ENCODE results near the gene PRKAR1B. TPM values are rescaled to one million over a fixed set of nuclear protein-coding genes. Genes with fewer than 3 reads are reported as not detected.

The PRKAR1B gene
- total and polyA plus RNA-seq, 10 of the 15 experiments (the other 5 are each of a cell fraction or from before 2014, with no cell fraction given), result 1.4 to 45.6 (median 19.3) TPM

DNA sequence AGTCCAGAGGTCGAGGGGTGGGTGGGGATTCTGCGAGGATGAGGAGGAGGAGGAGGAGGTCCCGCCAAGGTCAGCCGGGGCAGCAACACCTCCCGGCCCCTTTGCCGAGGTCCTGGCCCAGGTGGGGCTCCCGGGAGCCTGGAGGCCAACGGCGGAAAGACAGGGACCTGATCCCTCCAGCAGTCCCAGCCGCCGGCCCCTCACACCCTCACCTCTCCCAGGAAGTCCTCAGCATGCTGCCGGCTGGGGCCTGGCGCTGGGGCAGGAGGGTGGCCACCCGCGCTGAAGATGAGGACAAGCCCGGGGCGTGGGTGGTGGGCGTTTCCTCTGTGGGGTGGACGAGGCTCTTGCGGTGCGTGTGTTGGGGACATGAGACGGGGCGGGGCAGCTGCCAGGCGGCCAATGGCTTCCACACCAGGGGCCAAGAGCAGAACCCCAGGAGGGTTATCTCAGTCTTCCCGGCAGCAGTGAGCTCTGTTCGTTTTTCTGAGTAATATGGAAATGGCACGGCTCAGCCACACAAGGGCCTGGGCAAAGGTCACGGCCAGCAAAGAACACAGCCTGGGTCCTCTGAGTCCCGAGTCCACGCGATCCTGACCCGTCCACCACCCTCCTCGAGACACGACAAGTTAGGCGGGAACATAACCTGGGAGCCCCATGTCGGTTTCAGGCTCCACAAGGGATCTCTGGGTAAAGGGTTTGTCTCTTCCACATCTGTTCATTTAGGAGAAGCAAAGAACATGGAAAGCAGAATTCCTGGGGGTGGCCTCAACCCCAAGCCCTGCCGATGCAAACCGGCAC, 124.5 kb downstream of the PRKAR1B start (continued):
- TF ChIP-seq, protein P1, sequence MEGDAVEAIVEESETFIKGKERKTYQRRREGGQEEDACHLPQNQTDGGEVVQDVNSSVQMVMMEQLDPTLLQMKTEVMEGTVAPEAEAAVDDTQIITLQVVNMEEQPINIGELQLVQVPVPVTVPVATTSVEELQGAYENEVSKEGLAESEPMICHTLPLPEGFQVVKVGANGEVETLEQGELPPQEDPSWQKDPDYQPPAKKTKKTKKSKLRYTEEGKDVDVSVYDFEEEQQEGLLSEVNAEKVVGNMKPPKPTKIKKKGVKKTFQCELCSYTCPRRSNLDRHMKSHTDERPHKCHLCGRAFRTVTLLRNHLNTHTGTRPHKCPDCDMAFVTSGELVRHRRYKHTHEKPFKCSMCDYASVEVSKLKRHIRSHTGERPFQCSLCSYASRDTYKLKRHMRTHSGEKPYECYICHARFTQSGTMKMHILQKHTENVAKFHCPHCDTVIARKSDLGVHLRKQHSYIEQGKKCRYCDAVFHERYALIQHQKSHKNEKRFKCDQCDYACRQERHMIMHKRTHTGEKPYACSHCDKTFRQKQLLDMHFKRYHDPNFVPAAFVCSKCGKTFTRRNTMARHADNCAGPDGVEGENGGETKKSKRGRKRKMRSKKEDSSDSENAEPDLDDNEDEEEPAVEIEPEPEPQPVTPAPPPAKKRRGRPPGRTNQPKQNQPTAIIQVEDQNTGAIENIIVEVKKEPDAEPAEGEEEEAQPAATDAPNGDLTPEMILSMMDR (IDR thresholded peaks at IDR 0.05 in 2 of 3, conservative IDR thresholded peaks at IDR 0.05 in 1 of 3; ENCODE audit: control insufficient read depth in 2 of 3, extremely low read depth in 1 of 3, insufficient read depth in 1 of 3, low read depth in 3 of 3, low read length in 3 of 3), result no peak
- TF ChIP-seq FOS (IDR thresholded peaks at IDR 0.05; ENCODE audit: borderline replicate concordance, extremely low read depth, insufficient read length), result no peak
- TF ChIP-seq MTA2 (IDR thresholded peaks at IDR 0.05; ENCODE audit: low read depth), result peak; percentile 9; the same call in 1 of the 2 replicates
- TF ChIP-seq YY1 (IDR thresholded peaks at IDR 0.05; ENCODE audit: low read depth, low read length), result peak; percentile 71
- TF ChIP-seq, protein P2, sequence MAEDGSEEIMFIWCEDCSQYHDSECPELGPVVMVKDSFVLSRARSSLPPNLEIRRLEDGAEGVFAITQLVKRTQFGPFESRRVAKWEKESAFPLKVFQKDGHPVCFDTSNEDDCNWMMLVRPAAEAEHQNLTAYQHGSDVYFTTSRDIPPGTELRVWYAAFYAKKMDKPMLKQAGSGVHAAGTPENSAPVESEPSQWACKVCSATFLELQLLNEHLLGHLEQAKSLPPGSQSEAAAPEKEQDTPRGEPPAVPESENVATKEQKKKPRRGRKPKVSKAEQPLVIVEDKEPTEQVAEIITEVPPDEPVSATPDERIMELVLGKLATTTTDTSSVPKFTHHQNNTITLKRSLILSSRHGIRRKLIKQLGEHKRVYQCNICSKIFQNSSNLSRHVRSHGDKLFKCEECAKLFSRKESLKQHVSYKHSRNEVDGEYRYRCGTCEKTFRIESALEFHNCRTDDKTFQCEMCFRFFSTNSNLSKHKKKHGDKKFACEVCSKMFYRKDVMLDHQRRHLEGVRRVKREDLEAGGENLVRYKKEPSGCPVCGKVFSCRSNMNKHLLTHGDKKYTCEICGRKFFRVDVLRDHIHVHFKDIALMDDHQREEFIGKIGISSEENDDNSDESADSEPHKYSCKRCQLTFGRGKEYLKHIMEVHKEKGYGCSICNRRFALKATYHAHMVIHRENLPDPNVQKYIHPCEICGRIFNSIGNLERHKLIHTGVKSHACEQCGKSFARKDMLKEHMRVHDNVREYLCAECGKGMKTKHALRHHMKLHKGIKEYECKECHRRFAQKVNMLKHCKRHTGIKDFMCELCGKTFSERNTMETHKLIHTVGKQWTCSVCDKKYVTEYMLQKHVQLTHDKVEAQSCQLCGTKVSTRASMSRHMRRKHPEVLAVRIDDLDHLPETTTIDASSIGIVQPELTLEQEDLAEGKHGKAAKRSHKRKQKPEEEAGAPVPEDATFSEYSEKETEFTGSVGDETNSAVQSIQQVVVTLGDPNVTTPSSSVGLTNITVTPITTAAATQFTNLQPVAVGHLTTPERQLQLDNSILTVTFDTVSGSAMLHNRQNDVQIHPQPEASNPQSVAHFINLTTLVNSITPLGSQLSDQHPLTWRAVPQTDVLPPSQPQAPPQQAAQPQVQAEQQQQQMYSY (CRISPR knock-in tag; IDR thresholded peaks at IDR 0.05), result no peak
- peak; percentile 68 for TF ChIP-seq CBFB (IDR thresholded peaks at IDR 0.05; ENCODE audit: low read depth)
- peak; percentile 29 to 50; a peak in 2 of 4 replicates for TF ChIP-seq IKZF2 (IDR thresholded peaks at IDR 0.05)
- TF ChIP-seq, protein P3, sequence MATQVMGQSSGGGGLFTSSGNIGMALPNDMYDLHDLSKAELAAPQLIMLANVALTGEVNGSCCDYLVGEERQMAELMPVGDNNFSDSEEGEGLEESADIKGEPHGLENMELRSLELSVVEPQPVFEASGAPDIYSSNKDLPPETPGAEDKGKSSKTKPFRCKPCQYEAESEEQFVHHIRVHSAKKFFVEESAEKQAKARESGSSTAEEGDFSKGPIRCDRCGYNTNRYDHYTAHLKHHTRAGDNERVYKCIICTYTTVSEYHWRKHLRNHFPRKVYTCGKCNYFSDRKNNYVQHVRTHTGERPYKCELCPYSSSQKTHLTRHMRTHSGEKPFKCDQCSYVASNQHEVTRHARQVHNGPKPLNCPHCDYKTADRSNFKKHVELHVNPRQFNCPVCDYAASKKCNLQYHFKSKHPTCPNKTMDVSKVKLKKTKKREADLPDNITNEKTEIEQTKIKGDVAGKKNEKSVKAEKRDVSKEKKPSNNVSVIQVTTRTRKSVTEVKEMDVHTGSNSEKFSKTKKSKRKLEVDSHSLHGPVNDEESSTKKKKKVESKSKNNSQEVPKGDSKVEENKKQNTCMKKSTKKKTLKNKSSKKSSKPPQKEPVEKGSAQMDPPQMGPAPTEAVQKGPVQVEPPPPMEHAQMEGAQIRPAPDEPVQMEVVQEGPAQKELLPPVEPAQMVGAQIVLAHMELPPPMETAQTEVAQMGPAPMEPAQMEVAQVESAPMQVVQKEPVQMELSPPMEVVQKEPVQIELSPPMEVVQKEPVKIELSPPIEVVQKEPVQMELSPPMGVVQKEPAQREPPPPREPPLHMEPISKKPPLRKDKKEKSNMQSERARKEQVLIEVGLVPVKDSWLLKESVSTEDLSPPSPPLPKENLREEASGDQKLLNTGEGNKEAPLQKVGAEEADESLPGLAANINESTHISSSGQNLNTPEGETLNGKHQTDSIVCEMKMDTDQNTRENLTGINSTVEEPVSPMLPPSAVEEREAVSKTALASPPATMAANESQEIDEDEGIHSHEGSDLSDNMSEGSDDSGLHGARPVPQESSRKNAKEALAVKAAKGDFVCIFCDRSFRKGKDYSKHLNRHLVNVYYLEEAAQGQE (IDR thresholded peaks at IDR 0.05; ENCODE audit: low read depth, low read length), result no peak
- TF ChIP-seq, protein P4, sequence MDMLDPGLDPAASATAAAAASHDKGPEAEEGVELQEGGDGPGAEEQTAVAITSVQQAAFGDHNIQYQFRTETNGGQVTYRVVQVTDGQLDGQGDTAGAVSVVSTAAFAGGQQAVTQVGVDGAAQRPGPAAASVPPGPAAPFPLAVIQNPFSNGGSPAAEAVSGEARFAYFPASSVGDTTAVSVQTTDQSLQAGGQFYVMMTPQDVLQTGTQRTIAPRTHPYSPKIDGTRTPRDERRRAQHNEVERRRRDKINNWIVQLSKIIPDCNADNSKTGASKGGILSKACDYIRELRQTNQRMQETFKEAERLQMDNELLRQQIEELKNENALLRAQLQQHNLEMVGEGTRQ (IDR thresholded peaks at IDR 0.05; ENCODE audit: borderline replicate concordance, low read depth, low read length), result no peak
- TF ChIP-seq RCOR1 (conservative IDR thresholded peaks at IDR 0.05; ENCODE audit: low read depth, low read length), result no peak
- TF ChIP-seq SPI1 (IDR thresholded peaks at IDR 0.05; ENCODE audit: borderline replicate concordance, insufficient read depth, low read depth, low read length), result no peak
- TF ChIP-seq, protein P5, sequence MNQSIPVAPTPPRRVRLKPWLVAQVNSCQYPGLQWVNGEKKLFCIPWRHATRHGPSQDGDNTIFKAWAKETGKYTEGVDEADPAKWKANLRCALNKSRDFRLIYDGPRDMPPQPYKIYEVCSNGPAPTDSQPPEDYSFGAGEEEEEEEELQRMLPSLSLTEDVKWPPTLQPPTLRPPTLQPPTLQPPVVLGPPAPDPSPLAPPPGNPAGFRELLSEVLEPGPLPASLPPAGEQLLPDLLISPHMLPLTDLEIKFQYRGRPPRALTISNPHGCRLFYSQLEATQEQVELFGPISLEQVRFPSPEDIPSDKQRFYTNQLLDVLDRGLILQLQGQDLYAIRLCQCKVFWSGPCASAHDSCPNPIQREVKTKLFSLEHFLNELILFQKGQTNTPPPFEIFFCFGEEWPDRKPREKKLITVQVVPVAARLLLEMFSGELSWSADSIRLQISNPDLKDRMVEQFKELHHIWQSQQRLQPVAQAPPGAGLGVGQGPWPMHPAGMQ (IDR thresholded peaks at IDR 0.05; ENCODE audit: borderline replicate concordance), result no peak
- no peak for TF ChIP-seq TCF12 (IDR thresholded peaks at IDR 0.05; ENCODE audit: low read depth, low read length)
- no peak for TF ChIP-seq BCL11A (IDR thresholded peaks at IDR 0.05; ENCODE audit: low read depth, low read length)

All from GM12878 (cell line).